ENCODE measurements around the gene DHX40.

- TF ChIP-seq CTCF (IDR thresholded peaks at IDR 0.05; ENCODE audit: insufficient read depth, low read length, poor library complexity, severe bottlenecking): no peak
- no peak for TF ChIP-seq EZH2phosphoT487 (conservative IDR thresholded peaks at IDR 0.05; ENCODE audit: low read length)
Measured at GRCh38 chr17:59619035-59619297, 53.6 kb downstream of the DHX40 start.

Data from SU-DHL-6 (cell line).